ENCODE measurements around the gene IL1R1.

DNA sequence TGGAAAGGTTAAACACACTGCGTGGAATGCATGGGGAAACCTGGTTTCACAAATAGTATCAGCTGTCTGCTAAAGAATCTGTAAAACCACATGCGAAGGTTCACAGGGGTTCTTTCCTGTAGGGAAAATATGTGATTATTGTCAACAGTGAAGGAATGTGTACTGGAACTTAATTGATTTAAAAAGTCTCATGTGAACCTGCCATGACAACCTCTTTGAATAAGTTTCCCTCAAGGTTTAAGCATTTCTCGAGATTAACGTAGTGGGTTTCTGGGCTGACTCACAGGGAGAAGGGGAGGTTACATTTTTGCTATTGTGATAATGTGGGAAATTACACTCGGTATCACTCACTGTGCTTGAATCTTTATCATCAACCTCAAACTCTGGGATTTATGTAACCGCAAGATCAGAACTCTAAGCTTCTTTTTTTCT is 28.2 kb upstream of the IL1R1 start:
- TF ChIP-seq POLR2A (IDR thresholded peaks at IDR 0.05): no peak
- TF ChIP-seq, protein P1, sequence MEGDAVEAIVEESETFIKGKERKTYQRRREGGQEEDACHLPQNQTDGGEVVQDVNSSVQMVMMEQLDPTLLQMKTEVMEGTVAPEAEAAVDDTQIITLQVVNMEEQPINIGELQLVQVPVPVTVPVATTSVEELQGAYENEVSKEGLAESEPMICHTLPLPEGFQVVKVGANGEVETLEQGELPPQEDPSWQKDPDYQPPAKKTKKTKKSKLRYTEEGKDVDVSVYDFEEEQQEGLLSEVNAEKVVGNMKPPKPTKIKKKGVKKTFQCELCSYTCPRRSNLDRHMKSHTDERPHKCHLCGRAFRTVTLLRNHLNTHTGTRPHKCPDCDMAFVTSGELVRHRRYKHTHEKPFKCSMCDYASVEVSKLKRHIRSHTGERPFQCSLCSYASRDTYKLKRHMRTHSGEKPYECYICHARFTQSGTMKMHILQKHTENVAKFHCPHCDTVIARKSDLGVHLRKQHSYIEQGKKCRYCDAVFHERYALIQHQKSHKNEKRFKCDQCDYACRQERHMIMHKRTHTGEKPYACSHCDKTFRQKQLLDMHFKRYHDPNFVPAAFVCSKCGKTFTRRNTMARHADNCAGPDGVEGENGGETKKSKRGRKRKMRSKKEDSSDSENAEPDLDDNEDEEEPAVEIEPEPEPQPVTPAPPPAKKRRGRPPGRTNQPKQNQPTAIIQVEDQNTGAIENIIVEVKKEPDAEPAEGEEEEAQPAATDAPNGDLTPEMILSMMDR (IDR thresholded peaks at IDR 0.05): no peak
